GM23338 (cell line): ENCODE measurements around the gene VSTM1. TPM values are rescaled to one million over a fixed set of nuclear protein-coding genes. Genes with fewer than 3 reads are reported as not detected.

Experiments
- ATAC-seq: fragments of 200-7000 bp; cut with Tn5 transposase; 3 replicates; pipeline ENCODE4 v1.9.1; 2020
- DNase-seq: peaks from one replicate; pipeline ENCODE4 v3.0.0-alpha.2; 2015; ENCODE audit warnings: low spot score
- H2AFZ ChIP-seq: fragments of 200-600 bp; sonication (generic); 2 replicates; pipeline ENCODE4 v1.8.0; 2016; ENCODE audit warnings: antibody characterized with exemption, mild to moderate bottlenecking, moderate library complexity
- H3F3A ChIP-seq: fragments of 200-600 bp; sonication (generic); replicated peaks from 2 replicates; pipeline ENCODE4 v1.8.0; 2017; ENCODE audit warnings: antibody characterized with exemption, mixed run types, low read depth
- H3K27ac ChIP-seq: fragments of 200-600 bp; sonication (generic); 2 replicates; pipeline ENCODE4 v1.6.1; 2016; ENCODE audit warnings: low read depth
- H3K27me3 ChIP-seq: fragments of 200-600 bp; sonication (generic); 2 replicates; pipeline ENCODE4 v1.8.0; 2016; ENCODE audit warnings: mild to moderate bottlenecking, mixed run types, moderate library complexity; ENCODE audit not compliant: insufficient read depth
- H3K36me3 ChIP-seq: fragments of 200-600 bp; sonication (generic); 2 replicates; pipeline ENCODE4 v1.8.0; 2016; ENCODE audit warnings: mild to moderate bottlenecking; ENCODE audit not compliant: insufficient read depth
- H3K4me1 ChIP-seq: fragments of 200-600 bp; sonication (generic); 2 replicates; pipeline ENCODE4 v1.8.0; 2016; ENCODE audit warnings: mild to moderate bottlenecking, moderate library complexity; ENCODE audit not compliant: insufficient read depth
- H3K4me2 ChIP-seq: fragments of 200-600 bp; sonication (generic); 2 replicates; pipeline ENCODE4 v1.7.1; 2017; ENCODE audit warnings: mixed run types
- H3K4me3 ChIP-seq: fragments of 200-600 bp; sonication (generic); 2 replicates; pipeline ENCODE4 v1.6.1; 2016; ENCODE audit warnings: mixed run types
- H3K79me2 ChIP-seq: fragments of 200-600 bp; sonication (generic); replicated peaks from 2 replicates; pipeline ENCODE4 v1.8.0; 2017; ENCODE audit warnings: mild to moderate bottlenecking; ENCODE audit not compliant: insufficient read depth
- H3K9me2 ChIP-seq: fragments of 200-600 bp; sonication (generic); 2 replicates; pipeline ENCODE4 v1.8.0; 2017; ENCODE audit not compliant: insufficient read depth
- H4K20me1 ChIP-seq: fragments of 200-600 bp; sonication (generic); replicated peaks from 2 replicates; pipeline ENCODE4 v1.8.0; 2017; ENCODE audit warnings: mild to moderate bottlenecking; ENCODE audit not compliant: insufficient read depth
- H3K27ac Mint-ChIP-seq: 2 replicates; pipeline ENCODE4 v1.8.0; 2020; ENCODE audit warnings: inconsistent platforms, mild to moderate bottlenecking, moderate library complexity, mixed read lengths
- H3K27me3 Mint-ChIP-seq: 3 replicates; pipeline ENCODE4 v1.8.0; 2022; ENCODE audit warnings: low read depth, mild to moderate bottlenecking, moderate library complexity, mixed read lengths, inconsistent platforms; ENCODE audit not compliant: insufficient read depth, poor library complexity
- H3K36me3 Mint-ChIP-seq: 3 replicates; pipeline ENCODE4 v1.8.0; 2021; ENCODE audit warnings: low read depth, mild to moderate bottlenecking, inconsistent platforms, moderate library complexity, mixed read lengths
- H3K4me1 Mint-ChIP-seq: 3 replicates; pipeline ENCODE4 v1.8.0; 2020; ENCODE audit warnings: mild to moderate bottlenecking, inconsistent platforms, mixed read lengths
- H3K4me3 Mint-ChIP-seq: 3 replicates; pipeline ENCODE4 v1.8.0; 2021; ENCODE audit warnings: moderate library complexity, mild to moderate bottlenecking, inconsistent platforms, mixed read lengths
- H3K9me3 Mint-ChIP-seq: 3 replicates; pipeline ENCODE4 v1.8.0; 2020; ENCODE audit warnings: moderate library complexity, mild to moderate bottlenecking, inconsistent platforms, mixed read lengths
- CREB1 ChIP-seq: fragments of 250-450 bp; sonication (Bioruptor Pico); IDR thresholded peaks from 2 replicates; pipeline ENCODE4 v1.5.0; 2020; ENCODE audit warnings: low read depth, mild to moderate bottlenecking, moderate library complexity
- CTCF ChIP-seq, 2 experiments: fragments of 200-600 bp in 1 of 2; sonication (generic) in 1 of 2; conservative IDR thresholded peaks; 2 replicates each; pipeline versions ENCODE4 v1.5.1 to v1.6.1; 2016 to 2017; ENCODE audit warnings: antibody characterized with exemption in 2 of 2, low read depth in 2 of 2, mild to moderate bottlenecking in 2 of 2, moderate library complexity in 1 of 2
- EZH2 ChIP-seq: fragments of 200-600 bp; sonication (generic); IDR thresholded peaks from one replicate; pipeline ENCODE4 v1.8.0; 2017; ENCODE audit warnings: antibody characterized with exemption, mild to moderate bottlenecking, low read depth; ENCODE audit not compliant: unreplicated experiment
- EZH2phosphoT487 ChIP-seq: fragments of 200-600 bp; sonication (generic); IDR thresholded peaks from one replicate; pipeline ENCODE4 v1.8.1; 2018; ENCODE audit warnings: antibody characterized with exemption; ENCODE audit not compliant: unreplicated experiment
- JUNB ChIP-seq: IDR thresholded peaks from one replicate; pipeline ENCODE4 v1.6.1; 2016; ENCODE audit warnings: antibody characterized with exemption; ENCODE audit not compliant: unreplicated experiment
- NANOG ChIP-seq: IDR thresholded peaks from 2 replicates; pipeline ENCODE4 v1.6.1; 2016; ENCODE audit warnings: antibody characterized with exemption, borderline replicate concordance
- POLR2AphosphoS5 ChIP-seq: IDR thresholded peaks from 2 replicates; pipeline ENCODE4 v1.6.1; 2016; ENCODE audit warnings: antibody characterized with exemption, low read depth
- STAT1 ChIP-seq: IDR thresholded peaks from one replicate; pipeline ENCODE4 v1.6.1; 2016; ENCODE audit warnings: antibody characterized with exemption; ENCODE audit not compliant: unreplicated experiment
- ZNF331 ChIP-seq: fragments of 250-450 bp; sonication (Bioruptor Pico); IDR thresholded peaks from 2 replicates; pipeline ENCODE4 v1.5.0; 2020; ENCODE audit warnings: low read depth, mild to moderate bottlenecking, moderate library complexity
- ZNF462 ChIP-seq: fragments of 250-450 bp; sonication (Bioruptor Pico); IDR thresholded peaks from 2 replicates; pipeline ENCODE4 v1.5.0; 2020; ENCODE audit warnings: mild to moderate bottlenecking, moderate library complexity
- polyA plus RNA-seq: library from polyadenylated mRNA; unstranded; fragments of >200 nt; fragmentation: Nextera tagmentation; extraction: Ambion mirVana; gene quantifications from 2 replicates; pipeline ENCODE4 v1.2.1, GENCODE V29; 2016
- total RNA-seq: library from RNA; depleted of rRNA; stranded (reverse); fragments of >200 nt; shearing (Covaris generic); gene quantifications from 2 replicates; pipeline ENCODE4 v1.2.3, GENCODE V29; 2014
- TF ChIP-seq, protein P1 (sequence below): IDR thresholded peaks from one replicate; pipeline ENCODE4 v1.6.1; 2018; ENCODE audit warnings: antibody characterized with exemption; ENCODE audit not compliant: unreplicated experiment

VSTM1 gene
- total and polyA plus RNA-seq, 2 experiments from 2014 or later = not detected

DNA sequence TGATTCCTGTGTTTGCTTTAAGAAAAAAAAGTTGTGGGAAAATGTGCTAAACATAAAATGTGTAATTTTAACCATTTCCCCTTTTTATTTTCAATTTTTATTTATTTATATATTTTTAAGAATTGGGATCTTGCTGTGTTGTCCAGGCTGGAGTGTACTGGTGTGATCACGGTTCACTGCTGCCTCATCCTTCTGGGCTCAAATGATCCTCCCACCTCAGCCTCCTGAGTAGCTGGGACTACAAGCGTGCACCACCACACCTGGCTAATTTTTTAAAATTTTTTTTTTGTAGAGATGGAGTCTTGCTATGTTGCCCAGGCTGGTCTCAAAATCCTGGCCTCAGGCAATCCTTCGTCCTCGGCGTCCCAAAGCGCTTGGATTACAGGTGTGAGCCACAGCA lies 53.2 kb downstream of the VSTM1 start:
- H3K27ac Mint-ChIP-seq = no peak overlapping the region
- peaks cover 11% of the 10 kb centered on the region for H3K27me3 Mint-ChIP-seq
- Histone ChIP-seq H3K27ac (no peak overlapping the region), H4K20me1 (no peaks in the 10 kb centered on the region), H3K27me3 (no peaks in the 10 kb centered on the region; the same call in 1 of the 2 replicates), H3K4me1 (peaks cover 12% of the 10 kb centered on the region), H3F3A (peaks cover 13% of the 10 kb centered on the region; the same call in 1 of the 2 replicates), H3K4me2 (no peak overlapping the region), H3K79me2 (no peaks in the 10 kb centered on the region), H3K9me2 (no peaks in the 10 kb centered on the region), H2AFZ (no peak overlapping the region), H3K36me3 (no peaks in the 10 kb centered on the region), H3K4me3 (no peak overlapping the region)
- ATAC-seq = no peak
- no peak overlapping the region for H3K4me3 Mint-ChIP-seq
- peaks cover 24% of the 10 kb centered on the region for H3K4me1 Mint-ChIP-seq
- DNase-seq = no peak
- no peaks in the 10 kb centered on the region; the same call in 2 of the 3 replicates for H3K9me3 Mint-ChIP-seq
- TF ChIP-seq EZH2 (no peak), ZNF462 (no peak), POLR2AphosphoS5 (no peak), CREB1 (CRISPR knock-in tag) (no peak), NANOG (no peak), JUNB (no peak), EZH2phosphoT487 (no peak), ZNF331 (no peak), STAT1 (no peak), CTCF (conservative IDR thresholded peaks at IDR 0.05; ENCODE audit: low read depth in 2 of 2) (no peak)
- TF ChIP-seq, protein P1, sequence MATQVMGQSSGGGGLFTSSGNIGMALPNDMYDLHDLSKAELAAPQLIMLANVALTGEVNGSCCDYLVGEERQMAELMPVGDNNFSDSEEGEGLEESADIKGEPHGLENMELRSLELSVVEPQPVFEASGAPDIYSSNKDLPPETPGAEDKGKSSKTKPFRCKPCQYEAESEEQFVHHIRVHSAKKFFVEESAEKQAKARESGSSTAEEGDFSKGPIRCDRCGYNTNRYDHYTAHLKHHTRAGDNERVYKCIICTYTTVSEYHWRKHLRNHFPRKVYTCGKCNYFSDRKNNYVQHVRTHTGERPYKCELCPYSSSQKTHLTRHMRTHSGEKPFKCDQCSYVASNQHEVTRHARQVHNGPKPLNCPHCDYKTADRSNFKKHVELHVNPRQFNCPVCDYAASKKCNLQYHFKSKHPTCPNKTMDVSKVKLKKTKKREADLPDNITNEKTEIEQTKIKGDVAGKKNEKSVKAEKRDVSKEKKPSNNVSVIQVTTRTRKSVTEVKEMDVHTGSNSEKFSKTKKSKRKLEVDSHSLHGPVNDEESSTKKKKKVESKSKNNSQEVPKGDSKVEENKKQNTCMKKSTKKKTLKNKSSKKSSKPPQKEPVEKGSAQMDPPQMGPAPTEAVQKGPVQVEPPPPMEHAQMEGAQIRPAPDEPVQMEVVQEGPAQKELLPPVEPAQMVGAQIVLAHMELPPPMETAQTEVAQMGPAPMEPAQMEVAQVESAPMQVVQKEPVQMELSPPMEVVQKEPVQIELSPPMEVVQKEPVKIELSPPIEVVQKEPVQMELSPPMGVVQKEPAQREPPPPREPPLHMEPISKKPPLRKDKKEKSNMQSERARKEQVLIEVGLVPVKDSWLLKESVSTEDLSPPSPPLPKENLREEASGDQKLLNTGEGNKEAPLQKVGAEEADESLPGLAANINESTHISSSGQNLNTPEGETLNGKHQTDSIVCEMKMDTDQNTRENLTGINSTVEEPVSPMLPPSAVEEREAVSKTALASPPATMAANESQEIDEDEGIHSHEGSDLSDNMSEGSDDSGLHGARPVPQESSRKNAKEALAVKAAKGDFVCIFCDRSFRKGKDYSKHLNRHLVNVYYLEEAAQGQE = no peak
- H3K36me3 Mint-ChIP-seq = no peaks in the 10 kb centered on the region
